ENCODE data around the gene RAB26.

Gene RAB26

DNA sequence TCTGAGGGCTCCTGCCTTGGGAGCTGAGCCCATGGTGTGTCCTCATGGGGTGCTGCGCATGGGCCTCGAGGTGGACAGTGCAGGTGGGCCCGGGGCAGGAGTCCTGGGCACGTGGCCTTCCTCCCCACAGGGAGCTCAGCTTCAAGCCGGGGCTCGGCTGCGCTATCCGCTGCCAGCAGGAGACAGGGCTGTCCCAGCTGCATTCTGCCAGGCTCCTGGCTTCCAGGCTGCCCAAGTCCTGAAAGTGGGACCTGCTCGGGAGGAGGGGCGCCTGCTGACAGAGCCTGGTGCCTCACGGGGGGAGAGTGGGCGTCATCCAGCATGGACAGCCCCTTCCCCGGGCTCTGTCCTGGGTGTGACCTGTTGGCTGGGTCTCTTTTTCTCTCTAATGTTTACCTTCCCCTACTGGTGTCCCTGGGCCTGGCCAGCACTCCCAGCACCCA, 14.3 kb downstream of the RAB26 start:
- no peak overlapping the region for H3K27ac ChIP-seq (ENCODE audit: insufficient read depth in 1 of 2, low read depth in 1 of 2, low read length in 2 of 2, poor library complexity in 1 of 2, severe bottlenecking in 2 of 2)

DNA sequence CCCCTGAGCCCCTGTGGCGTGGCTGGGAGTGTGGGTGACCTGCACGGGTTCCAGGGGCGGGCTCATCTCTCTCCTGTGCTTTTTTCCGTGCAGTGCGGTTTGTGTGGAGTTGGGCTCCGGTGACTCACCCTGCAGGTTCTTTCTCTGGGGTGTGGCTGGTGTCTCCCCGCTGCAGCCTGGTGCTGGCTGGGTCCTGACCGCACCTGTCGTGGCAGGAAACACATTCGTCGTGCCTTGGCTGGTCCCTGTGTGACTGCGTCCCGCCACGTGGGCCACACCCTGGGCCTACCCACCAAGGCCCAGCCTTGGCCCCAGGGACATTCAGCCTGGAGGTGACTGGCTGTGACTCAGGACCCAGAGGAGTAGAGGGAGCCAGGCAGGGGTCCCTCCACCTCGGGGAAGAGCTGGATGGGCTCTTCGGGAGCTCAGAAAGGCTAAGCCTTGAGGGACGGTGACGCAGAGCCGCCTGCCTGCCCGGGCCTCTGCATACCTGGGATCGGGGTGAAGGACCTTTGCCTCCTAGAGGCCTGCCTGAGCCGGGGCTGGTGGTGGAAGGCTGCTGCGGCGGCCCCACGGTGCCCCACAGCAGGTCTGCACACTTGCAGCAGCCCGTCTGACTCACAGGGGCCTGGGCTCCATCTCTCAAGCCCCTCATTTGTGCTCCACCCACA, 14.9 kb downstream of the RAB26 start:
- H3K9me3 ChIP-seq (ENCODE audit: control extremely low read depth in 1 of 5, control insufficient read depth in 4 of 5, insufficient read depth in 2 of 5, low read depth in 1 of 5, low read length in 4 of 5) = peaks cover 0 to 8% (median 0%) of the 10 kb centered on the region in 5 experiments
- H3K27me3 ChIP-seq (replicated peaks in 2 of 5; ENCODE audit: control insufficient read depth in 4 of 5, insufficient read depth in 5 of 5, low read length in 4 of 5) = no peaks in the 10 kb centered on the region
- no peak overlapping the region for H3K4me3 ChIP-seq (ENCODE audit: control insufficient read depth in 1 of 7, extremely low read depth in 1 of 7, insufficient read depth in 4 of 7, low read depth in 2 of 7, low read length in 6 of 7)
- no peak overlapping the region for H3K27ac ChIP-seq (ENCODE audit: insufficient read depth in 1 of 2, low read depth in 1 of 2, low read length in 2 of 2, poor library complexity in 1 of 2, severe bottlenecking in 2 of 2)
- H3K4me1 ChIP-seq (ENCODE audit: control extremely low read depth in 1 of 4, control insufficient read depth in 4 of 4, insufficient read depth in 4 of 4, low read length in 3 of 4) = peaks cover 0 to 3% (median 1%) of the 10 kb centered on the region in 4 experiments
- H3K36me3 ChIP-seq (ENCODE audit: control insufficient read depth in 4 of 4, insufficient read depth in 4 of 4, low read length in 3 of 4) = peaks cover 4 to 47% (median 24%) of the 10 kb centered on the region in 4 experiments
- CTCF ChIA-PET = no interaction called here
- whole genome bisulfite sequencing (ENCODE audit: insufficient coverage) = 98% methylated on average over 17 of the region's 26 CpGs
- POLR2A ChIA-PET = no interaction called here
- DNase-seq = no peak

More for the DNA sequence above, 14.3 kb downstream of the RAB26 start:
- H3K4me3 ChIP-seq (ENCODE audit: control insufficient read depth in 1 of 7, extremely low read depth in 1 of 7, insufficient read depth in 4 of 7, low read depth in 2 of 7, low read length in 6 of 7) = no peak overlapping the region
- peaks cover 0 to 5% (median 3%) of the 10 kb centered on the region in 4 experiments for H3K4me1 ChIP-seq (ENCODE audit: control extremely low read depth in 1 of 4, control insufficient read depth in 4 of 4, insufficient read depth in 4 of 4, low read length in 3 of 4)
- ChIA-PET CTCF (interaction anchor here (0.8 to 1.1 kb wide), 2 partner anchors 15 to 22 kb away, joined by 3 read pairs; no protein-coding TSS in a partner anchor), POLR2A (no interaction called here)
- no peaks in the 10 kb centered on the region for H3K27me3 ChIP-seq (replicated peaks in 2 of 5; ENCODE audit: control insufficient read depth in 4 of 5, insufficient read depth in 5 of 5, low read length in 4 of 5)
- 95% methylated on average over 12 of the region's 13 CpGs for WGBS (ENCODE audit: insufficient coverage)
- no peak for DNase-seq
- H3K9me3 ChIP-seq (ENCODE audit: control extremely low read depth in 1 of 5, control insufficient read depth in 4 of 5, insufficient read depth in 2 of 5, low read depth in 1 of 5, low read length in 4 of 5) = peaks cover 0 to 8% (median 0%) of the 10 kb centered on the region in 5 experiments
- peaks cover 4 to 45% (median 18%) of the 10 kb centered on the region in 4 experiments for H3K36me3 ChIP-seq (ENCODE audit: control insufficient read depth in 4 of 4, insufficient read depth in 4 of 4, low read length in 3 of 4)

DNA sequence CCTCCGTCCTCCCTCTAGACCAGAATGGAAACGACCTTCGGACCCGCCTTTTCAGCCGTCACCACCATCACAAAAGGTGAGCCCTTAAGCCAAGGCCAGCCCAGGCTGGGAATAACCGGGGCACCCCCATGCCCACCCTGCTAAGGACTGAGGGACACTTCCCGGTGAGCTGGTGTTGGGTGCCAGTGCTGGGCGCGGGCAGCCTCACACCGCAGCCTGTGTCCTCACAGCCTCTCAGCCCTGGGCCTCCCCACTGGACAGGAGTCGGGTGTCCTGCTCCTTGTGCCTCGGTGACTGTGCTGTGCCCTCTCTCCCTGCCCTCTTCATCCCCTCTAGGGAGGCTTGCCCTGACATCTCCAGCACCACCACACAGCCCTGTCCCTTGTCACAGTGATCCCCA, 17.4 kb downstream of the RAB26 start:
- CTCF ChIA-PET = no interaction called here
- DNase-seq = no peak
- H3K36me3 ChIP-seq (ENCODE audit: control insufficient read depth in 4 of 4, insufficient read depth in 4 of 4, low read length in 3 of 4) = peaks cover 4 to 62% (median 33%) of the 10 kb centered on the region in 4 experiments
- no peaks in the 10 kb centered on the region for H3K4me1 ChIP-seq (ENCODE audit: control extremely low read depth in 1 of 4, control insufficient read depth in 4 of 4, insufficient read depth in 4 of 4, low read length in 3 of 4)
- WGBS (ENCODE audit: insufficient coverage) = 98% methylated on average over 11 of the region's 12 CpGs
- no peaks in the 10 kb centered on the region for H3K27me3 ChIP-seq (replicated peaks in 2 of 5; ENCODE audit: control insufficient read depth in 4 of 5, insufficient read depth in 5 of 5, low read length in 4 of 5)
- peaks cover 0 to 8% (median 0%) of the 10 kb centered on the region in 5 experiments for H3K9me3 ChIP-seq (ENCODE audit: control extremely low read depth in 1 of 5, control insufficient read depth in 4 of 5, insufficient read depth in 2 of 5, low read depth in 1 of 5, low read length in 4 of 5)
- POLR2A ChIA-PET = no interaction called here
- H3K4me3 ChIP-seq (ENCODE audit: control insufficient read depth in 1 of 7, extremely low read depth in 1 of 7, insufficient read depth in 4 of 7, low read depth in 2 of 7, low read length in 6 of 7) = no peak overlapping the region
- no peak overlapping the region for H3K27ac ChIP-seq (ENCODE audit: insufficient read depth in 1 of 2, low read depth in 1 of 2, low read length in 2 of 2, poor library complexity in 1 of 2, severe bottlenecking in 2 of 2)

DNA sequence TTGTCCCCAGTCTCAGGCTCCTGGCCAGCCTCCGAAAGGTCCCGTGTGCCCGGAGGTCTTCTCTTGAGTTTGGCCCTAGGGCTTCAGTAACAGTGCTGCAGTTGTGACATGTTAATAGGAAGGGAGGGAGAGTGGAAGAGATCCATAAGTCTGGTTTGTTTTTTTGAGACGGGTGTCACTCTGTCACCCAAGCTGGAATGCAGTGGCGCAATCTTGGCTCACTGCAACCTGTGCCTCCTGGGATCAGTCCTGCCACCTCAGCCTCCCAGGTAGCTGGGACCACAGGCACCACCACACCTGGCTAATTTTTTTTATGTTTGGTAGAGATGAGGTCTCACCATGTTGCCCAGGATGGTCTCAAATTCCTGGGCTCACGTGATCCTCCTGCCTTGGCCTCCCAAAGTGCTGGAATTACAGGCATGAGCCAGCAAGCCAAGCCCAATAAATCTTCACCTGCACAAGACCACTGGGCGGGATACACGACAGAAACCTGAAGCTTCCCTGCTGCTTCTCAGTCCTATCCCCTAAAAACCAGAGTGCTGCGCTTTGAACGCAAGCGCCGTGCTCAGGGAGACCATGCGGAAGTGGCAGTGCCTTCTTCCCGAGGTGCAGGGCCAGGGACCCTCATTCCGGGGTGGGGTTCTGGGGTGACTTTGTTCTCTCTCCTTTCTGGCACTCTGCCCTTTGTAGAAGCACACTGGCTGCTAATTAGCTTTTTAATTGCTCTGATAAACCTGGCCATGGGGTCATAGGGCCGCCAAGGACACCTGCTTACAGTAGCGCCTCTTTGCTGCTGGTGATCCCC, 18.0 kb downstream of the RAB26 start:
- WGBS (ENCODE audit: insufficient coverage) = 98% methylated on average over 12 of the region's 17 CpGs
- POLR2A ChIA-PET = interaction anchor here (0.7 kb wide), 1 partner anchor 11 kb away, joined by 4 read pairs; the partner anchor contains the start of gene TRAF7
- Histone ChIP-seq H3K4me3 (ENCODE audit: control insufficient read depth in 1 of 7, extremely low read depth in 1 of 7, insufficient read depth in 4 of 7, low read depth in 2 of 7, low read length in 6 of 7) (no peak overlapping the region), H3K4me1 (ENCODE audit: control extremely low read depth in 1 of 4, control insufficient read depth in 4 of 4, insufficient read depth in 4 of 4, low read length in 3 of 4) (no peaks in the 10 kb centered on the region), H3K27me3 (replicated peaks in 2 of 5; ENCODE audit: control insufficient read depth in 4 of 5, insufficient read depth in 5 of 5, low read length in 4 of 5) (no peaks in the 10 kb centered on the region), H3K9me3 (ENCODE audit: control extremely low read depth in 1 of 5, control insufficient read depth in 4 of 5, insufficient read depth in 2 of 5, low read depth in 1 of 5, low read length in 4 of 5) (peaks cover 0 to 8% (median 0%) of the 10 kb centered on the region in 5 experiments), H3K36me3 (ENCODE audit: control insufficient read depth in 4 of 4, insufficient read depth in 4 of 4, low read length in 3 of 4) (peaks cover 4 to 65% (median 36%) of the 10 kb centered on the region in 4 experiments), H3K27ac (ENCODE audit: insufficient read depth in 1 of 2, low read depth in 1 of 2, low read length in 2 of 2, poor library complexity in 1 of 2, severe bottlenecking in 2 of 2) (no peak overlapping the region)
- CTCF ChIA-PET = interaction anchor here (0.8 kb wide), 1 partner anchor 11 kb away, joined by 4 read pairs; the partner anchor contains the start of gene TRAF7
- DNase-seq = no peak

DNA sequence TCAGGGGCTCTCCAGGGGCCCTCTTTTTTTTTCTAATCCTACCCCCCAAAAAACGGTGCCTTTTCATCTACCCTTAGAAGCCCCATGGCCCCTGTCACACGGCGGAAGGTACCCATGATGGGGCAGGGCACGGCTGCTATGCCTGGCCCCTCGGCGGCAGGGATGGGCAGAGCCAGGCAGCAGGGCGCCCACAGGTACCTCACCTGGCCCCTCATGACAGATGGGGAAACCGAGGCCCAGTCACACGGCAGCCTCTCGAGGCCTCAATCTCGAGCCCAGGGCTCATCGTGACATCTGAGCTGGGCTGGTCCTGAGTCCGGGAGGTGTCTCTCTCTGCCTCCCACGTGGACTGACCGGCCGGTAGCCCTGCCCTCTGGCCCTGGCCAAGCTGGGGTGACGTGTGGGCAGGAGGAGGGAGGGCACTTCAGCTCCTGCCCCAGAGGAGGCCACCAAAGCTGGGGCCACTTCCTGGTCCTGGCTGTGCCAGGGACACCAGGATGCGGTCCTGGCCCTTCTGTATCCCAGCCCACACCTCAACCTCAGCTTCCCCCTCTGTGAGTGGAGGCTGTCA, 18.7 kb downstream of the RAB26 start:
- CTCF ChIA-PET = interaction anchor here (0.8 kb wide), 1 partner anchor 12 kb away, joined by 4 read pairs; the partner anchor contains the start of gene TRAF7
- POLR2A ChIA-PET = interaction anchor here (0.7 kb wide), 1 partner anchor 12 kb away, joined by 4 read pairs; the partner anchor contains the start of gene TRAF7
- Histone ChIP-seq H3K27me3 (replicated peaks in 2 of 5; ENCODE audit: control insufficient read depth in 4 of 5, insufficient read depth in 5 of 5, low read length in 4 of 5) (no peaks in the 10 kb centered on the region), H3K4me3 (ENCODE audit: control insufficient read depth in 1 of 7, extremely low read depth in 1 of 7, insufficient read depth in 4 of 7, low read depth in 2 of 7, low read length in 6 of 7) (no peak overlapping the region), H3K36me3 (ENCODE audit: control insufficient read depth in 4 of 4, insufficient read depth in 4 of 4, low read length in 3 of 4) (peaks cover 4 to 70% (median 40%) of the 10 kb centered on the region in 4 experiments), H3K27ac (ENCODE audit: insufficient read depth in 1 of 2, low read depth in 1 of 2, low read length in 2 of 2, poor library complexity in 1 of 2, severe bottlenecking in 2 of 2) (no peak overlapping the region), H3K4me1 (ENCODE audit: control extremely low read depth in 1 of 4, control insufficient read depth in 4 of 4, insufficient read depth in 4 of 4, low read length in 3 of 4) (no peaks in the 10 kb centered on the region), H3K9me3 (ENCODE audit: control extremely low read depth in 1 of 5, control insufficient read depth in 4 of 5, insufficient read depth in 2 of 5, low read depth in 1 of 5, low read length in 4 of 5) (peaks cover 0 to 8% (median 0%) of the 10 kb centered on the region in 5 experiments)
- DNase-seq = no peak
- WGBS (ENCODE audit: insufficient coverage) = 97% methylated on average over 15 of the region's 18 CpGs

DNA sequence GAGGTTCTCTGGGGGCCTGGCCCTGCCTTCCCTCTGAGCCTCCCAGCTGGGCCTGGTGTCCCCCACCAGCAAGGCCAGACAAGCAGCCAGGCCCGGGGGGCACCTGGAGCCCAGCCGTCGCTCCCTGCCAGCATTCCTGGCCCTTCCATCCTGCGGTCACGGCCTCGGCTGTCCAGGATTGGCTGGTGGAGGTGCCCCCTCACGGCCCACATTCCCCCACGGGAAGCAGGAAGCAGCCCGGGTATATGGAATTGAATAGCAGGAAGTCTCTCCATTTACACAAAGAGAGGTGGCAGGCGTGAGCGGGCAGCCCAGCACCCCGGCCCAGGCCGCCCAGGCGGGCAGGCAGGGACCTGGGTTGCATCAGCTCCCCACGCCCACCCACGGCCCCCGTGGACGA, 21.7 kb downstream of the RAB26 start:
- Histone ChIP-seq H3K4me1 (ENCODE audit: control extremely low read depth in 1 of 4, control insufficient read depth in 4 of 4, insufficient read depth in 4 of 4, low read length in 3 of 4) (no peaks in the 10 kb centered on the region), H3K27ac (ENCODE audit: insufficient read depth in 1 of 2, low read depth in 1 of 2, low read length in 2 of 2, poor library complexity in 1 of 2, severe bottlenecking in 2 of 2) (no peak overlapping the region), H3K36me3 (ENCODE audit: control insufficient read depth in 4 of 4, insufficient read depth in 4 of 4, low read length in 3 of 4) (peaks cover 6 to 86% (median 52%) of the 10 kb centered on the region in 4 experiments), H3K9me3 (ENCODE audit: control extremely low read depth in 1 of 5, control insufficient read depth in 4 of 5, insufficient read depth in 2 of 5, low read depth in 1 of 5, low read length in 4 of 5) (peaks cover 0 to 3% (median 0%) of the 10 kb centered on the region in 5 experiments), H3K27me3 (replicated peaks in 2 of 5; ENCODE audit: control insufficient read depth in 4 of 5, insufficient read depth in 5 of 5, low read length in 4 of 5) (no peaks in the 10 kb centered on the region), H3K4me3 (ENCODE audit: control insufficient read depth in 1 of 7, extremely low read depth in 1 of 7, insufficient read depth in 4 of 7, low read depth in 2 of 7, low read length in 6 of 7) (no peak overlapping the region)
- POLR2A ChIA-PET = no interaction called here
- 93% methylated on average over 15 of the region's 18 CpGs for WGBS (ENCODE audit: insufficient coverage)
- CTCF ChIA-PET = interaction anchor here (0.9 kb wide), 1 partner anchor 16 kb away, joined by 3 read pairs; no protein-coding TSS in a partner anchor
- DNase-seq = no peak

All from common myeloid progenitor, CD34-positive (primary cell).